HFF-Myc (cell line): ENCODE results near the gene SOX14.

ENCODE experiments used
- DNase-seq: peaks from one replicate; pipeline ENCODE4 v3.0.0-alpha.2; 2011; ENCODE audit warnings: low read depth; ENCODE audit errors: extremely low read depth
- H3K4me3 ChIP-seq: replicated peaks from 2 replicates; pipeline ENCODE4 v1.5.1; 2011; ENCODE audit warnings: low read depth, mild to moderate bottlenecking, control low read depth, low read length
- TF ChIP-seq, protein P1 (sequence below): IDR thresholded peaks from 2 replicates; pipeline ENCODE4 v1.5.1; 2012; ENCODE audit warnings: mild to moderate bottlenecking, low read depth, low read length, control low read depth; ENCODE audit errors: missing control alignments

Gene SOX14

DNA sequence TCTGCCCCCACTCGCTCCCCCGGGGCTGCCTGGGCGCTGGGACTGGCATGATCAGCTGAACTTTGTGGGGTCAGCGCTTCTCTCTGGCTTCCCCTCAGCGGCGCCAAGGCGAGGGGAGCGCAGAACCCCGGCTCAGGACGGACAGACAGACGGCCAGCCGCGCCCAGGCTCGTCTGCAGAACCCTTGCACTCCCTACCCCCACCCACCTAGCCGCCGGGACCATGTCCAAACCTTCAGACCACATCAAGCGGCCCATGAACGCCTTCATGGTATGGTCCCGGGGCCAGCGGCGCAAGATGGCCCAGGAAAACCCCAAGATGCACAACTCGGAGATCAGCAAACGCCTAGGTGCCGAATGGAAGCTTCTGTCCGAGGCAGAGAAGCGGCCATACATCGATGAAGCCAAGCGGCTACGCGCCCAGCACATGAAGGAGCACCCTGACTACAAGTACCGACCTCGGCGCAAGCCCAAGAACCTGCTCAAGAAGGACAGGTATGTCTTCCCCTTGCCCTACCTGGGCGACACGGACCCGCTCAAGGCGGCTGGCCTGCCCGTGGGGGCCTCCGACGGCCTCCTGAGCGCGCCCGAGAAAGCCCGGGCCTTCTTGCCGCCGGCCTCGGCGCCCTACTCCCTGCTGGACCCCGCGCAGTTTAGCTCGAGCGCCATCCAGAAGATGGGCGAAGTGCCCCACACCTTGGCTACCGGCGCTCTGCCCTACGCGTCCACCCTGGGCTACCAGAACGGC, 621 bp downstream of the SOX14 start:
- TF ChIP-seq, protein P1, sequence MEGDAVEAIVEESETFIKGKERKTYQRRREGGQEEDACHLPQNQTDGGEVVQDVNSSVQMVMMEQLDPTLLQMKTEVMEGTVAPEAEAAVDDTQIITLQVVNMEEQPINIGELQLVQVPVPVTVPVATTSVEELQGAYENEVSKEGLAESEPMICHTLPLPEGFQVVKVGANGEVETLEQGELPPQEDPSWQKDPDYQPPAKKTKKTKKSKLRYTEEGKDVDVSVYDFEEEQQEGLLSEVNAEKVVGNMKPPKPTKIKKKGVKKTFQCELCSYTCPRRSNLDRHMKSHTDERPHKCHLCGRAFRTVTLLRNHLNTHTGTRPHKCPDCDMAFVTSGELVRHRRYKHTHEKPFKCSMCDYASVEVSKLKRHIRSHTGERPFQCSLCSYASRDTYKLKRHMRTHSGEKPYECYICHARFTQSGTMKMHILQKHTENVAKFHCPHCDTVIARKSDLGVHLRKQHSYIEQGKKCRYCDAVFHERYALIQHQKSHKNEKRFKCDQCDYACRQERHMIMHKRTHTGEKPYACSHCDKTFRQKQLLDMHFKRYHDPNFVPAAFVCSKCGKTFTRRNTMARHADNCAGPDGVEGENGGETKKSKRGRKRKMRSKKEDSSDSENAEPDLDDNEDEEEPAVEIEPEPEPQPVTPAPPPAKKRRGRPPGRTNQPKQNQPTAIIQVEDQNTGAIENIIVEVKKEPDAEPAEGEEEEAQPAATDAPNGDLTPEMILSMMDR = no peak
- no peak overlapping the region for H3K4me3 ChIP-seq
- DNase-seq = no peak

DNA sequence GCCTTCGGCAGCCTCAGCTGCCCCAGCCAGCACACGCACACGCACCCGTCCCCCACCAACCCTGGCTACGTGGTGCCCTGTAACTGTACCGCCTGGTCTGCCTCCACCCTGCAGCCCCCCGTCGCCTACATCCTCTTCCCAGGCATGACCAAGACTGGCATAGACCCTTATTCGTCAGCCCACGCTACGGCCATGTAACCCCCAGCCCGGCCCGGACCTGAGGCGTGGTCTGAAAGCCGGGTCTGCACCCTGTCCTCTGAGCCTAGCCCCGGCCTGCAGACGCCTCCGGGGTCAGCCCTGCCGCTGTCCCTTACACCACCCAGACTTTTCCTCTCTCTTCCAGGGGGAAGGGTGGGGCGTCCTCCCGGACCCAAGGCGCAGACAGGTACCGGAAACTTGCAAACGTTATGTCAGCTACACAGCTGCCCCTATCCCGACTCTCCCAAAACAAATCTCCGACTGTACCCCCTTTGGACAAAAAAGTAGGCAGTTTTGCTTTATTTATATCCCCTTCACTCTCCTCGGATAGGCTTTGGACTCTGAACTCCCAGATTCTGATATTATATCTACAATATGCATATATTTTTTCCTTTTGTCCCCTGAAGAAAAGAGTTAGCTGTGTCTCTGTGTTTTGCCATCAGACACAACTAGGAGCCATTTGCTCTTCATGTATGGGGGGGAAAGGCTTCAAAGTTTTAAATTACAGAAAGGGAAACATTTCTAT, 1.4 kb downstream of the SOX14 start:
- H3K4me3 ChIP-seq = no peak overlapping the region
- DNase-seq = no peak
- TF ChIP-seq, protein P1 = no peak

DNA sequence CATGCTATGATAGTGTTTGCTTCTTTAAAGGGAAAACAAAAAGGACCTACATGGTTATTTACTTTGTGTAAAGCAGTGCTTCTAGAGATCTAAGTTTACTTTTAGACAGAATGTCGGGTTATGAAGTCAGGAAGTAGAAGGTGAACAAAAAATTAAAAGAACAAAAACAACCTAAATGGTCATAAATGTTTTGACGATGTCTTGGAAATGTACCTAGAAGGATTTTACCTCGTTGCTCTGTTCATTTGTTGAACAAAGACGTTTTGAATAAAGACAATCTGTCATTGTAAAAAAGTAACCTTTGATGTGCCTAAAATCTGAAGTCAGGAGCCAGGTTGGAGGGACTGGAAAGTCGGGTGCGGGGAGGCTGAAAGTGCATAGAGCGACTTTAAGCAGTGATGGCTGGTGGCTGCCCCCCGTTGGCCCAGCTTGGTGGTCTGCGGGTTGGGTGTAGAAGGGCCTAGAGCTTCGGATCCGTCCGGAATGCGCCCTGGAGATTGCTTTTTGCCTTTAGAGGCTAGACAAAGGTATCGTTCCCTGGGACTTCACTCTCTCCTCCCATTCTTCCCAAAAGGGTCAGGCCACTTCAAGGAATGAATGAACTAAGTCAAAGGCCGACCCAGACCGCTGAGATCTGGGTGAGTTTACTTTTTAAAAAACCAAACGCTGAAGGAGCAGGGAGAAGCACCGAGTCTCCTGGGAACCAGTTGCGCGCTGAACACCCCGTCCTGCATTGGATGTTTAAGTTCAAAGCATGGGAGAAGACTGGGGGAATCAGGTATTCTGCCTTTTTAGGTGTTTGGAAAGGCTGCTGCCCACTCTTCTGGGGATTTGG, 2.1 kb downstream of the SOX14 start:
- DNase-seq = no peak
- no peak overlapping the region for H3K4me3 ChIP-seq
- TF ChIP-seq, protein P1 = no peak

DNA sequence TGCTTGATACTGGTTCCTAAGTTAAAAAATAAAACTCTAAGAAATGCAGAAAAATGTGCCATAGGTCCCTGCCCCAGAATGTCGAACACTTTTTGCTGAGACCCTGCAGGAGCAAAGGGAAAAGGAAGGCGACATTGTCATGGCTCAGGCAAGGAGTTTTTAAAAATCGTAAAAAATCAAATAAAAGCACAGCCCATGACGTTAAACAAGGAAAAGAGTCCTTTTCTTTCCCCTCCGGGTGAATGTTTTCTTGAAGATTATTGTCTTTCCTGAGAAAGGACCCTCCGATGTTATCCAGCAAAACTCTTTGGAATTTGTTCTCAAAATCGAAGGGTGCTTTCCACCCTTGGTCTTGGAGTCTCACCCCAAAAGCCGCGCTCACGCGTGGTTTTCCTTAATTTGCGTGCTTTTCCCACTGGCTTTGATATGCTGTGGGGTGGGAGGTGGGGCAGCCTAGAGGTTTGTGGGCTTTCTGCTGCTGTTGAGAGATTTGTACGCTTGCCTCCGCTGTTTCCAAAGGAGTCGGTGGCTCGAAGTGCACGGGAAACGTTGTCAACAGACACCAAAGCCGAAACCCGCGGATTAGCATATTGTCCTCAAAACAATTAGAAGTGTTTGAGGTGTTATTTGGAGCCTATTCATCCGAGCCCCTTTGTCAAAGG, 2.9 kb downstream of the SOX14 start:
- no peak for DNase-seq
- TF ChIP-seq, protein P1 = no peak
- H3K4me3 ChIP-seq = no peak overlapping the region

DNA sequence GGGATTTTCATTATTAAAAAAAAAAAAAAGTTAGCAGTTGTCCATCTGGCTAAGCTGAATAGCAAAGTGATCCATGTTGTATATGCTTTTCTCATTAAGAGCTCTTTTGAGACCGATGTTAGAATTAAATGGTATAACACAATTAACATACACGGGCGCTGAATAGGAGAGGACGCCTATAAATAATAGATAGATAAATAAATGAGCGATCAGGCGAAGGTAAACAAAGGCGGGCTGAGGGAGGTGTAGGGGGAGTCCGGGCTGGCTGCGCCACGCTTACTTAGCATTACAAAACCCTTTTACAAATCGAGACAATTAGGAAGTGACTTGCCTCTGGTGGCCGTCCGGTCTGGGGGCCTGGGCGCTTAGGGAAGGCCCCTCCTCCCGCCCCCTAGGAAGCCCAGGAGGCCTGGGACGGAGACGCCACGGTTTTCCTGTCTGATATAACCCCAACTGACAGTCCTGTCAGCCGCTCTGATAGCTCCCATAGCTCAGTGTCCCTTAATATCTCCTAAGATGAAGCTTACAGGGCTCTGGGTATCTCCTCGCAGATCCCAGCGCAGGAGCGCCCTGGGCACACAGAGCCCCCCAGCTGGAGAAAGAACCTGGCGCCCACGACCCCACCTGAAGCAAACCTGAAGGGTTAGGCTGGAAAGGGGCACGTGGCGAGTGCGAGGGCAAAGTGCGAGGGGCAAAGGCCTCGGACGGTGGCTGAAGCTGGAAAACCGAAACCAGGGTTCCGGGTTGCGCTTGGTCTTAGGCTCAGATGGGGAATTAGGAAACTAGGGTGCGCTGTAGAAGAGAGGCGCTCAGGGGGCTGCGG, 3.6 kb downstream of the SOX14 start:
- TF ChIP-seq, protein P1 = no peak
- peak overlapping the region; percentile 7; the same call in 1 of the 2 replicates for H3K4me3 ChIP-seq
- no peak for DNase-seq
